ENCODE results near the gene ARHGAP26.

Gene ARHGAP26

DNA sequence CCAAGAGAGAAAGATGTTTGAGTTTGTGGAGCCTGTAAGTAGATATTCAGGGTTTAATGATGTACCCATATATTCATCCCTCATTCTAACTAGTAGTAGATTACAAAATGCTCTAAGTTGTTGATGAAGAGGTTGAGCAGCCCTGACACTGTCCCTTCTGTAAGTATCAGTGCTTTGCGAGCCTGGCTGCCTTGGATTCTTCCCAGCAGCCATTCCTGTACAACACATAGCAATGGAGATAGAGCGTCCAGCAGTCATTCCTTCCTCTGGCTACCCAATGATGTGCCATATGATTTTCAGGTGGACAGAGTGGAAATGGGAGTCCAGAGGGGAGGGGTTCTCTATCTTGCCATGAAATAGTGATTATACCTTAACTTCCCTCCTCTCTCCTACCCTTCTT lies 124.1 kb downstream of the ARHGAP26 start:
- DNase-seq (ENCODE audit: insufficient read length, low spot score) (no peak), FAIRE-seq (no peak)
- TF ChIP-seq POLR2A (IDR thresholded peaks at IDR 0.05; ENCODE audit: low read depth, low read length) = no peak

- no peak for TF ChIP-seq POLR2A (IDR thresholded peaks at IDR 0.05; ENCODE audit: low read depth, low read length)
- FAIRE-seq (no peak), DNase-seq (ENCODE audit: insufficient read length, low spot score) (no peak)
Observed at GRCh38 chr5:142894749-142895148, 124.6 kb downstream of the ARHGAP26 start.

DNA sequence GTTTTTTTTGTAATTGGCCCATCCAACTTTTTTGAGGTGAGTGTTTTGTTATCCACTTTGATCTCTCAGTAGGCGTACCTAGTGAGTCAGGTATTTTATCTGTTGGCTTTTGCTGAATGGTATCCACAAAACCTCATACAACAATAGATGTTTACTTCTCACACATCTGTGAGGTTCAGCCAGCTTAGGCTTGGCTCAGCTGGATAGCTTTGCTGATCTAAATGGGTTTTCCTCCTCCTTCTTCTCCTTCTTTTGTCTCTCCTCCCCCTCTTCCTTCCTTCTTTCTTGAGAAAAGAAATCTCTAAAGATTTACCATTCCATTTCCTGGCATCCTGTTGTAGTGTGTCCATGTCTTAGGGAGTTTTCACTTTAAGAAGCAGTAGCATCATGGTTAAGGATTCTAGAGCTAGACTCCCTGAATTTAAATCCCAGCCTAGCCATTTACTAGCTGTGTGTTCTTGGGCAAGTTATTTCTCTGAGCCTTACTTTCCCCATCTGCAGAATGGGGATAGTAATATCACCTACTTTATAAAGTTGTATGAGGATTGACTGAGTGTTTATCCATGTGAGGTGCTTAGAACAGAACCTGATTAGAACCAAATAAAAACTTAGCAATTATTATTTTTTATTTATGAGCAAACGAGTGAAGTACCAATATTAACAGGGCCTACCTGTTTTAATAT lies 126.3 kb downstream of the ARHGAP26 start:
- DNase-seq (ENCODE audit: insufficient read length, low spot score) = no peak
- FAIRE-seq = no peak
- TF ChIP-seq POLR2A (IDR thresholded peaks at IDR 0.05; ENCODE audit: low read depth, low read length) = no peak

DNA sequence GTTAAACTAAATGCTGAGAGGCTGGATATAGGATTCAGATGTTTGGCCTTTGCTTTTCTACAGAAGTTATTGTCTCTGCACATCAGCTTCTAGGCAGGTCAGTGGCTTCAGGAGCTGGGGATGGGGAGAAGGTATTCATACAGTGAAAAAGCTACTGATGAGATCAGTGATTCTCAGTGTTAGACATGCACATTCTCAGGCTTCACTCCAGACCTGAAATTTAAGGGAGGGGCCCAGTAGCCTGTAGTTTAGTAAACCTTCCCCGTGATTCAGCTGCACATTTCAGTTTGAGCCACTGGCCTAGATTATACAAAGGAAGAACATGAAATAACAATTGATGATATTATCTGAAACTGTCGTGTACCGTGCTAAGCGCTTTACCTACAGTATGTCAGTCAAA lies 127.2 kb downstream of the ARHGAP26 start:
- FAIRE-seq (no peak), DNase-seq (ENCODE audit: insufficient read length, low spot score) (no peak)
- no peak for TF ChIP-seq POLR2A (IDR thresholded peaks at IDR 0.05; ENCODE audit: low read depth, low read length)

- no peak for TF ChIP-seq POLR2A (IDR thresholded peaks at IDR 0.05; ENCODE audit: low read depth, low read length)
- DNase-seq (ENCODE audit: insufficient read length, low spot score) (no peak), FAIRE-seq (no peak)
Observed at GRCh38 chr5:142900927-142901326, 130.8 kb downstream of the ARHGAP26 start.

GRCh38 chr5:142901476-142902185 lies 131.5 kb downstream of the ARHGAP26 start:
- no peak for TF ChIP-seq POLR2A (IDR thresholded peaks at IDR 0.05; ENCODE audit: low read depth, low read length)
- FAIRE-seq = no peak
- DNase-seq (ENCODE audit: insufficient read length, low spot score) = no peak

- no peak for TF ChIP-seq POLR2A (IDR thresholded peaks at IDR 0.05; ENCODE audit: low read depth, low read length)
- DNase-seq (ENCODE audit: insufficient read length, low spot score) = no peak
- no peak for FAIRE-seq
Observed at GRCh38 chr5:142902186-142902965, 132.2 kb downstream of the ARHGAP26 start.

DNA sequence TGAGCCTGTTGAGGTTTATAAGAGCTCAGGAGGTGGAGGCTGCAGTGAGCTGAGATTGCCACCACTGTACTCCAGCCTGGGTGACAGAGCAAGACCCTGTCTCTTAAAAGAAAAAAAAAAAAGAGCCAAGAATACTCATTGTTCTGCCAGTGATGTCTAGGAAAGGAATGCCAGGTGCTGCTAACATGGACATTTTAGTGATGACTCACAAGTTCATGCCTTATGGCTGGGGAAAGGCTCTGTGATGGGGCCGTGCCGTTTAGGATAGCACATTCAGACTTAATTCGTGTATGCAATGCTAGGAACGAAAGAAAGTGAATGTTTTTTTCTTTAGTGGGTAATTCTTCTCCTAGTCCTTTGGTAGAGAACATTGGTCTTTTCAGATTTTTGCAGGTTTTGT lies 134.2 kb downstream of the ARHGAP26 start:
- no peak for TF ChIP-seq POLR2A (IDR thresholded peaks at IDR 0.05; ENCODE audit: low read depth, low read length)
- no peak for FAIRE-seq
- DNase-seq (ENCODE audit: insufficient read length, low spot score) = no peak

DNA sequence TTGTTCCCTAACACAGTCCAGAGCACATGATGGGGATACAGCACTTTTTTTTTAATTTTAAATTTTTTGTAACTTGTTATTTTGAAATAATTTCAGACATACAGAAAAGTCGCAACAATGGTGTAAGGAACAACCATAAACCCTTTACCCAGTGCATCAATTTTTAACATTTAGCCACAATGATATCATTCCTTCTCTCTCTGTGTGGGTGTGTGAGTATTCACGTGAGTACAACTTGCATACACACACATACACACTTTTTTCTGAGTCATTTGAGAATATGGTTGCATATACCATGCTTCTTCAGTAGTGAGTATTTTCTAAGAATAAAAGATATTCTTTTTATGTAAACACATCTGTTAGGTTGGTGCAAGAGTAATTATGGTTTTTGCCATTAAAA lies 135.2 kb downstream of the ARHGAP26 start:
- FAIRE-seq = no peak
- DNase-seq (ENCODE audit: insufficient read length, low spot score) = no peak
- TF ChIP-seq POLR2A (IDR thresholded peaks at IDR 0.05; ENCODE audit: low read depth, low read length) = no peak

DNA sequence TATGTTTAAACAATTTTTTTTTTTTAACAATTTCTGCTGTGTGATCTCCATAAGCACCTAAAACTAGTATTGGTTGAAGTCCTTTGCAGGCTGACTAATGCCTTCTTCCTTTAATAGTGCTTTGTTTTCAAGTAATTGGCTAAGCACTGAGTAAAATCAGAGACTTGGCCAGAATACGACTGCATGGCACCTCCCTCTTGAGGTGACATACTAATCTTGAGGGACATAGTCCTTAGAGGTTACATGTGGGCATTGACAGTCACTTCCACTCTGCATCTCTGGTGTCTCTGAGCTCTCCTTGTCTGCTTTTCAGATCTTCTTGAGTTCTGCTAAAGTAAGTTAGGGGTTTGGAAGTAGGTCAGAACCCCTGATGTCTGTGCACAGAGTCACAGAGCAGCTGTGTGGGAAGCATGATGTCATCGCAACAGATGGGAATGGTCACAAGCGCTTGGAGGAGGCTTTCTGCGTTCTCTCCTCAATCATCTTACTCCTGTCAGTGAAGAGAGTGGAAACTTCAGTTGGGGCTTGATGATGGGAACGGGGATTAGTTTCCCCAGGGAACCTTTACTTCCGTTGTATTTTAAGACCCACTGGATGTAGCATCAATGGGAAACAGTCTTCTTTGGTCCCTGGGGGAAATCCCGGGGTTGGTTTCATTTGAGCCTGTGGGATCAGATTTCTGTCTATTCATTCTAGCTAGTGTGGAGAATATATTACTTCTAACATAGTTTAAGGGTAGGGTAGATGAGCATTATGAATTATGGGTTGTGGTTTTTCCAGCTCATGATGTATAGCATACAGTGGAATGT lies 136.9 kb downstream of the ARHGAP26 start:
- no peak for DNase-seq (ENCODE audit: insufficient read length, low spot score)
- no peak for TF ChIP-seq POLR2A (IDR thresholded peaks at IDR 0.05; ENCODE audit: low read depth, low read length)
- FAIRE-seq = no peak

DNA sequence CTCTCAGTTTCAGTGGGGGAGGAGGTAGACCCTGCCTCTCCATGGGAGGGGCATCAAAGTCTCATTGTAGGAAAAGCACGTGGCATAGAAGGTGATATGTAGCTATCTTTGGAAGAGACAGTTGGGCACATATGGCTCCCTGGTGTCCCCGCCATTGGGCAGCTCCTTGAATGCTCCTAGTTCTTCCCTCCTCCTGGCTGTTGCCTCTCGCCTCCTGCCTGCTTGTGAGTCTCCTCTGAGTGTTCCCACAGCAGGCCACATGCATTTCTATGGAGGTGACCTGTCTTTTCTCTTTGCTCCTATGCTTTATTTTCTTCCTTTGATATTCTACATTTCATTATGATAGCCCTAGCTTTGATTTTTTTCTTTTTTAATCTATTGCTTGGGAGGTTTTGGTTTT lies 138.5 kb downstream of the ARHGAP26 start:
- TF ChIP-seq POLR2A (IDR thresholded peaks at IDR 0.05; ENCODE audit: low read depth, low read length) = no peak
- DNase-seq (ENCODE audit: insufficient read length, low spot score) (no peak), FAIRE-seq (no peak)

DNA sequence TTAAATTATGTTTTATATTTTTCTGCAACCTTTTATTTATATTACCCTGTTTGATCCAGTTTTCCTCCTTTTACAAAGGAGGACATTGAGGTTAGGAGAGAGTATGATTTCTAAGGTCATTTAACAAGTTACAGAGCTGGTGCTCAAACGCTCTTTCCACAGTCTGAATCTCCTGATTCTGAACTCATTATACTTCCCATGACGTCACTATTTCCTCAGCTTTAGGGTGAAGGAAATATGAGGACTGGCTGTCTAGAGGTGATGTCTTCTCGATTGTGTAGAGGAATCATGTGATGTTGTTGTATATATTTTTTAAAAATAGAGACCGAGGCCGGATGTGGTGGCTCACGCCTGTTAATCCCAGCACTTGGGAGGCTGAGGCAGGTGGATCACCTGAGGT lies 140.0 kb downstream of the ARHGAP26 start:
- no peak for FAIRE-seq
- TF ChIP-seq POLR2A (IDR thresholded peaks at IDR 0.05; ENCODE audit: low read depth, low read length) = no peak

DNA sequence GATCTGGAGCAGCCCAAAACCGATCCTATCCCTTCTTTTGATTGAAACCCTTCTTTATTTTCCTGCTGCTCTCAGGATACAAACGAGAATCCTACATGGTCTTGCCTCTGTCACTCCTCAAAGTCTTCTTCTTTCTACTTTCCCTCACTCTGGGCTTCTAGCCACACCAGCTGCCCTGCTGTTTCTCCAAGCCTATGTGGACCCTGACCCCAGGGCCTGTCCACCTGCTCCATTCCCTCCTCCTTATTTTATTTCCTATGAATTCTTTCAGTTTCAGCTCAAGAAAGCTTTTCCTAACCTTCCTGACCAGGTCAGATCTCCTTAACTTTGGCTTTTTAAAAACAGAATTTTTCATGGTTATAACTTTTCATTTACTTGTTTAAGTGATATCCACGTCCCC lies 141.0 kb downstream of the ARHGAP26 start:
- DNase-seq (ENCODE audit: insufficient read length, low spot score) = no peak
- TF ChIP-seq POLR2A (IDR thresholded peaks at IDR 0.05; ENCODE audit: low read depth, low read length) = no peak
- FAIRE-seq = no peak

More for the DNA sequence above, 140.0 kb downstream of the ARHGAP26 start:
- DNase-seq (ENCODE audit: insufficient read length, low spot score) = no peak

DNA sequence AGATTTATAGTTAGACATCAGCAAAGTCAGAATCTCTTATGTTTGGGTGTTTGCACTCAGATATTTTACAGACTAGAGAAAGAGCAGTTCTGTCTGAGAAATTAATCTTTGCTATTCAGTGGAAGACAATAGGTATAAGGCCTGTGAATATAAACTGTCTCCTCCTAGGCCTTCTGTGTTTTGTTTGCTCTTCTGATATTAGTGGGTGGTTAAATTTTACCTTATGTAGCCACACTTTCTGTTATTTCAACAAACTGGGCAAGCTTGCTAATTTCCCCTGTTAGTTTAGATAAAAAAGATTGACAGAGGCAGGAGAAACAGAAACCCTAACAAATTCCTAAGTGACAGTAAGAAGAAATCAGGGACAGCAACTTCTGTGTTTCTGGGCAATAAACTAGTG lies 141.6 kb downstream of the ARHGAP26 start:
- FAIRE-seq = no peak
- DNase-seq (ENCODE audit: insufficient read length, low spot score) = no peak
- TF ChIP-seq POLR2A (IDR thresholded peaks at IDR 0.05; ENCODE audit: low read depth, low read length) = no peak
